Measurements from ENCODE around the gene ETV3L. TPM values are rescaled to one million over a fixed set of nuclear protein-coding genes. Genes with fewer than 3 reads are reported as not detected.
A peak's percentile ranks its signal among the peaks of the same experiment; 100 is the strongest.

The ETV3L gene
- total and polyA plus RNA-seq, 2 experiments from 2014 or later, result not detected

GRCh38 chr1:157110686-157111085, 11.1 kb upstream of the ETV3L start:
- Mint-ChIP-seq H3K4me3 (no peak overlapping the region), H3K27me3 (ENCODE audit: insufficient read depth, low read depth, poor library complexity) (peaks cover 30% of the 10 kb centered on the region), H3K36me3 (ENCODE audit: low read depth) (no peaks in the 10 kb centered on the region; the same call in 2 of the 3 replicates), H3K4me1 (peaks cover 61% of the 10 kb centered on the region), H3K27ac (no peak overlapping the region), H3K9me3 (no peaks in the 10 kb centered on the region; the same call in 1 of the 3 replicates)
- Histone ChIP-seq H3F3A (replicated peaks; ENCODE audit: low read depth) (peaks cover 6% of the 10 kb centered on the region; the same call in 1 of the 2 replicates), H3K27me3 (ENCODE audit: insufficient read depth) (peaks cover 12% of the 10 kb centered on the region), H3K27ac (ENCODE audit: low read depth) (no peak overlapping the region), H4K20me1 (replicated peaks; ENCODE audit: insufficient read depth) (no peaks in the 10 kb centered on the region), H3K9me2 (ENCODE audit: insufficient read depth) (no peaks in the 10 kb centered on the region), H3K79me2 (replicated peaks; ENCODE audit: insufficient read depth) (no peaks in the 10 kb centered on the region), H3K4me3 (no peak overlapping the region), H3K36me3 (ENCODE audit: insufficient read depth) (no peaks in the 10 kb centered on the region), H3K4me2 (peak overlapping the region; percentile 76; the same call in 1 of the 2 replicates), H3K4me1 (ENCODE audit: insufficient read depth) (peaks cover 50% of the 10 kb centered on the region), H2AFZ (peak overlapping the region; percentile 96; the same call in 1 of the 2 replicates)
- DNase-seq (ENCODE audit: low spot score), result no peak
- TF ChIP-seq CREB1 (CRISPR knock-in tag; IDR thresholded peaks at IDR 0.05; ENCODE audit: low read depth) (no peak), STAT1 (IDR thresholded peaks at IDR 0.05; ENCODE audit: unreplicated experiment) (no peak), EZH2 (IDR thresholded peaks at IDR 0.05; ENCODE audit: low read depth, unreplicated experiment) (no peak), ZNF462 (CRISPR knock-in tag; IDR thresholded peaks at IDR 0.05) (no peak), ETS1 (IDR thresholded peaks at IDR 0.05) (no peak), REST (IDR thresholded peaks at IDR 0.05; ENCODE audit: unreplicated experiment) (no peak), CTCF (conservative IDR thresholded peaks at IDR 0.05; ENCODE audit: low read depth in 2 of 2) (no peak), ZNF114 (CRISPR knock-in tag; IDR thresholded peaks at IDR 0.05) (no peak), ZNF331 (CRISPR knock-in tag; IDR thresholded peaks at IDR 0.05; ENCODE audit: low read depth) (no peak), POLR2AphosphoS5 (IDR thresholded peaks at IDR 0.05; ENCODE audit: low read depth) (no peak)
- ATAC-seq, result no peak
